Fibroblast of lung (primary cell): ENCODE measurements around the gene GABRB2. TPM values are rescaled to one million over a fixed set of nuclear protein-coding genes. Genes with fewer than 3 reads are reported as not detected.
"Not testable (repeated sequence)": the region's sequence is repeated elsewhere in the genome, so short reads cannot be mapped to it uniquely, and the experiment has no call there.

ENCODE experiments used
- DNase-seq, 2 donors: peaks; one replicate each; pipeline versions ENCODE4 v3.0.0 to v3.0.0-alpha.2; 2010; ENCODE audit warnings: low read depth in 2 of 2
- H2AFZ ChIP-seq: 2 replicates; pipeline ENCODE4 v1.5.1; 2012; ENCODE audit warnings: low read length, control low read depth, inconsistent platforms
- H3K27ac ChIP-seq: 2 replicates; pipeline ENCODE4 v1.5.1; 2011; ENCODE audit warnings: low read length, control low read depth; ENCODE audit not compliant: insufficient read depth
- H3K27me3 ChIP-seq: 2 replicates; pipeline ENCODE4 v1.5.1; 2011; ENCODE audit warnings: mild to moderate bottlenecking, low read length; ENCODE audit not compliant: control insufficient read depth, insufficient read depth
- H3K36me3 ChIP-seq: 2 replicates; pipeline ENCODE4 v1.5.1; 2011; ENCODE audit warnings: low read length; ENCODE audit not compliant: control insufficient read depth, insufficient read depth
- H3K4me1 ChIP-seq: 2 replicates; pipeline ENCODE4 v1.5.1; 2011; ENCODE audit warnings: low read length; ENCODE audit not compliant: control insufficient read depth, insufficient read depth; ENCODE audit errors: extremely low read depth
- H3K4me2 ChIP-seq: 2 replicates; pipeline ENCODE4 v1.5.1; 2011; ENCODE audit warnings: low read length, control low read depth; ENCODE audit not compliant: insufficient read depth; ENCODE audit errors: extremely low read depth
- H3K4me3 ChIP-seq, 4 experiments: fragments of 200-600 bp in 1 of 4; sonication (generic) in 1 of 4; replicated peaks in 1 of 4; 2 replicates each; pipeline ENCODE4 v1.5.1; 2011 to 2016; ENCODE audit warnings: low read length in 4 of 4, low read depth in 3 of 4, mild to moderate bottlenecking in 3 of 4, control low read depth in 2 of 4, inconsistent platforms in 1 of 4, mixed read lengths in 1 of 4; ENCODE audit not compliant: insufficient read depth in 1 of 4; ENCODE audit errors: control extremely low read depth in 1 of 4
- H3K79me2 ChIP-seq: 2 replicates; pipeline ENCODE4 v1.5.1; 2012; ENCODE audit warnings: mild to moderate bottlenecking, low read length, inconsistent platforms; ENCODE audit not compliant: control insufficient read depth, insufficient read depth
- H3K9ac ChIP-seq: 2 replicates; pipeline ENCODE4 v1.5.1; 2011; ENCODE audit warnings: mild to moderate bottlenecking, low read length, control low read depth; ENCODE audit not compliant: insufficient read depth
- H3K9me3 ChIP-seq: 2 replicates; pipeline ENCODE4 v1.5.1; 2012; ENCODE audit warnings: low read depth, low read length; ENCODE audit not compliant: control insufficient read depth, insufficient read depth
- H4K20me1 ChIP-seq: 2 replicates; pipeline ENCODE4 v1.5.1; 2011; ENCODE audit warnings: low read length; ENCODE audit not compliant: control insufficient read depth, insufficient read depth; ENCODE audit errors: extremely low read depth
- CTCF ChIP-seq, 2 donors: IDR thresholded peaks in 1 of 2; conservative IDR thresholded peaks in 1 of 2; 1 replicate in 1 of 2; 2 replicates in 1 of 2; pipeline ENCODE4 v1.5.1; 2011 to 2012; ENCODE audit warnings: low read length in 2 of 2, control low read depth in 1 of 2, inconsistent platforms in 1 of 2, low read depth in 1 of 2, mild to moderate bottlenecking in 1 of 2
- EZH2 ChIP-seq: IDR thresholded peaks from 2 replicates; pipeline ENCODE4 v1.5.1; 2012; ENCODE audit warnings: low read length, control low read depth, mild to moderate bottlenecking; ENCODE audit errors: missing control alignments
- polyA plus RNA-seq, 2 donors: library from polyadenylated mRNA; depleted of rRNA in 1 of 2; stranded (reverse) in 1 of 2; unstranded in 1 of 2; fragments of >200 nt; gene quantifications; 2 replicates each; pipeline ENCODE4 v1.2.1, GENCODE V29; 2011 to 2012; ENCODE audit warnings: missing spikeins in 1 of 2
- total RNA-seq: library from RNA; depleted of rRNA; stranded (reverse); fragments of >200 nt; gene quantifications from 2 replicates; pipeline ENCODE4 v1.2.1, GENCODE V29; 2014

Gene GABRB2
- total and polyA plus RNA-seq, 2 donors (not counting 1 experiment from before 2014, with no cell fraction given) = under 0.01 to 0.01 TPM

GRCh38 chr5:161261668-161262323 lies 284.7 kb downstream of the GABRB2 start:
- Histone ChIP-seq H3K4me1 (no peaks in the 10 kb centered on the region), H3K36me3 (no peaks in the 10 kb centered on the region), H2AFZ (no peak overlapping the region), H4K20me1 (no peaks in the 10 kb centered on the region), H3K4me3 (no peak overlapping the region), H3K27me3 (no peaks in the 10 kb centered on the region), H3K27ac (no peak overlapping the region), H3K9me3 (no peaks in the 10 kb centered on the region), H3K79me2 (no peaks in the 10 kb centered on the region), H3K4me2 (no peak overlapping the region), H3K9ac (no peak overlapping the region)
- no peak for DNase-seq
- TF ChIP-seq EZH2 (no peak), CTCF (conservative IDR thresholded peaks at IDR 0.05 in 1 of 2, IDR thresholded peaks at IDR 0.05 in 1 of 2; ENCODE audit: low read depth in 1 of 2, low read length in 2 of 2) (no peak)

GRCh38 chr5:161258438-161258837 lies 288.1 kb downstream of the GABRB2 start:
- Histone ChIP-seq H3K27me3 (no peaks in the 10 kb centered on the region), H3K36me3 (no peaks in the 10 kb centered on the region), H3K9ac (no peak overlapping the region), H2AFZ (no peak overlapping the region), H3K4me3 (no peak overlapping the region), H3K4me2 (no peak overlapping the region), H3K27ac (no peak overlapping the region), H3K9me3 (no peaks in the 10 kb centered on the region), H3K4me1 (no peaks in the 10 kb centered on the region), H4K20me1 (no peaks in the 10 kb centered on the region), H3K79me2 (no peaks in the 10 kb centered on the region)
- TF ChIP-seq CTCF (conservative IDR thresholded peaks at IDR 0.05 in 1 of 2, IDR thresholded peaks at IDR 0.05 in 1 of 2; ENCODE audit: low read depth in 1 of 2, low read length in 2 of 2) = no peak
- no peak for TF ChIP-seq EZH2
- DNase-seq = no peak

- Histone ChIP-seq H3K79me2 (no peaks in the 10 kb centered on the region), H3K27me3 (no peaks in the 10 kb centered on the region), H3K4me2 (no peak overlapping the region), H3K9ac (no peak overlapping the region), H3K27ac (no peak overlapping the region), H2AFZ (no peak overlapping the region), H3K36me3 (no peaks in the 10 kb centered on the region), H3K9me3 (no peaks in the 10 kb centered on the region), H3K4me3 (no peak overlapping the region), H3K4me1 (no peaks in the 10 kb centered on the region), H4K20me1 (no peaks in the 10 kb centered on the region)
- no peak for DNase-seq
- TF ChIP-seq EZH2 (no peak), CTCF (conservative IDR thresholded peaks at IDR 0.05 in 1 of 2, IDR thresholded peaks at IDR 0.05 in 1 of 2; ENCODE audit: low read depth in 1 of 2, low read length in 2 of 2) (no peak)
Measured at GRCh38 chr5:161256957-161257356, 289.6 kb downstream of the GABRB2 start.

GRCh38 chr5:161252955-161253354 lies 293.6 kb downstream of the GABRB2 start:
- H3K27me3 ChIP-seq, H3K4me2 ChIP-seq, H3K79me2 ChIP-seq, H3K9me3 ChIP-seq, H3K27ac ChIP-seq, H3K4me1 ChIP-seq, H4K20me1 ChIP-seq, H3K36me3 ChIP-seq, H3K4me3 ChIP-seq, DNase-seq, H2AFZ ChIP-seq, H3K9ac ChIP-seq: not testable (repeated sequence)
